ENCODE data around the gene CTNNB1.

Gene CTNNB1

DNA sequence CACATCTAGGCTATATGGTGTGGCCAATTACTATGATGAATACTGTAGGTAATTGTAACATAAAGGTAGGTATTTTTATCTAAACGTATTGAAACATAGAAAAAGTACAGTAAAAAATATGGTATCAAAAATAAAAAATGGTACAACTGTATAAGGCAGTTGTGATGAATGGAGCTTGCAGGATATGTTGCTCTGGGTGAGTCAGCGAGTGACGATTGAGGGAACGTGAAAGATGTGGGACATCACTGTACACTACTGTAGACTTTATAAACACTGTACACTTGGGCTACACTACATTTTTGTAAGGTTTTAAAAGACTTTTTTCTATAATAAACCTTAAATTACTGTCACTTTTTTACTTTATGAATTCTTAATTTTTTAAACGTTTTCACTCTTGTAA, 10.3 kb downstream of the CTNNB1 start:
- ATAC-seq, result no peak
- TF ChIP-seq PPARA (CRISPR knock-in tag; IDR thresholded peaks at IDR 0.05; ENCODE audit: borderline replicate concordance) (no peak), ZFP30 (CRISPR knock-in tag; IDR thresholded peaks at IDR 0.05) (no peak), CSRNP3 (CRISPR knock-in tag; IDR thresholded peaks at IDR 0.05) (no peak), ZFP3 (CRISPR knock-in tag; IDR thresholded peaks at IDR 0.05) (no peak), RARB (CRISPR knock-in tag; IDR thresholded peaks at IDR 0.05) (no peak), OSR1 (CRISPR knock-in tag; IDR thresholded peaks at IDR 0.05) (no peak), GLIS3 (CRISPR knock-in tag; IDR thresholded peaks at IDR 0.05) (no peak), TCF4 (CRISPR knock-in tag; IDR thresholded peaks at IDR 0.05; ENCODE audit: borderline replicate concordance) (no peak), PATZ1 (CRISPR knock-in tag; IDR thresholded peaks at IDR 0.05; ENCODE audit: borderline replicate concordance) (no peak), TSHZ2 (CRISPR knock-in tag; IDR thresholded peaks at IDR 0.05) (no peak), ISL1 (CRISPR knock-in tag; IDR thresholded peaks at IDR 0.05) (no peak), ZNF70 (CRISPR knock-in tag; IDR thresholded peaks at IDR 0.05) (no peak), CSDC2 (CRISPR knock-in tag; IDR thresholded peaks at IDR 0.05) (no peak), SNAI2 (CRISPR knock-in tag; IDR thresholded peaks at IDR 0.05) (no peak), ZNF565 (CRISPR knock-in tag; conservative IDR thresholded peaks at IDR 0.05; ENCODE audit: low read depth) (no peak), TOX (CRISPR knock-in tag; IDR thresholded peaks at IDR 0.05; ENCODE audit: borderline replicate concordance) (no peak), ZNF8 (CRISPR knock-in tag; IDR thresholded peaks at IDR 0.05) (no peak), CREB5 (CRISPR knock-in tag; IDR thresholded peaks at IDR 0.05; ENCODE audit: low read depth) (no peak), ZC3H10 (CRISPR knock-in tag; IDR thresholded peaks at IDR 0.05) (no peak)
- TF ChIP-seq, protein P1, sequence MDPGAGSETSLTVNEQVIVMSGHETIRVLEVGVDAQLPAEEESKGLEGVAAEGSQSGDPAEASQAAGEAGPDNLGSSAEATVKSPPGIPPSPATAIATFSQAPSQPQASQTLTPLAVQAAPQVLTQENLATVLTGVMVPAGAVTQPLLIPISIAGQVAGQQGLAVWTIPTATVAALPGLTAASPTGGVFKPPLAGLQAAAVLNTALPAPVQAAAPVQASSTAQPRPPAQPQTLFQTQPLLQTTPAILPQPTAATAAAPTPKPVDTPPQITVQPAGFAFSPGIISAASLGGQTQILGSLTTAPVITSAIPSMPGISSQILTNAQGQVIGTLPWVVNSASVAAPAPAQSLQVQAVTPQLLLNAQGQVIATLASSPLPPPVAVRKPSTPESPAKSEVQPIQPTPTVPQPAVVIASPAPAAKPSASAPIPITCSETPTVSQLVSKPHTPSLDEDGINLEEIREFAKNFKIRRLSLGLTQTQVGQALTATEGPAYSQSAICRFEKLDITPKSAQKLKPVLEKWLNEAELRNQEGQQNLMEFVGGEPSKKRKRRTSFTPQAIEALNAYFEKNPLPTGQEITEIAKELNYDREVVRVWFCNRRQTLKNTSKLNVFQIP (CRISPR knock-in tag; IDR thresholded peaks at IDR 0.05; ENCODE audit: borderline replicate concordance, low read depth), result no peak

- no peak for TF ChIP-seq ZNF8 (CRISPR knock-in tag; IDR thresholded peaks at IDR 0.05)
- no peak for TF ChIP-seq PPARA (CRISPR knock-in tag; IDR thresholded peaks at IDR 0.05; ENCODE audit: borderline replicate concordance)
- TF ChIP-seq ESRRG (CRISPR knock-in tag; IDR thresholded peaks at IDR 0.05), result no peak
- no peak for TF ChIP-seq PATZ1 (CRISPR knock-in tag; IDR thresholded peaks at IDR 0.05; ENCODE audit: borderline replicate concordance)
- no peak for TF ChIP-seq TCF4 (CRISPR knock-in tag; IDR thresholded peaks at IDR 0.05; ENCODE audit: borderline replicate concordance)
- TF ChIP-seq, protein P1 (CRISPR knock-in tag; IDR thresholded peaks at IDR 0.05; ENCODE audit: borderline replicate concordance, low read depth), result no peak
- TF ChIP-seq ZNF565 (CRISPR knock-in tag; conservative IDR thresholded peaks at IDR 0.05; ENCODE audit: low read depth), result no peak
- no peak for TF ChIP-seq CSDC2 (CRISPR knock-in tag; IDR thresholded peaks at IDR 0.05)
- TF ChIP-seq SNAI2 (CRISPR knock-in tag; IDR thresholded peaks at IDR 0.05), result no peak
- TF ChIP-seq CREB5 (CRISPR knock-in tag; IDR thresholded peaks at IDR 0.05; ENCODE audit: low read depth), result no peak
- no peak for TF ChIP-seq ISL1 (CRISPR knock-in tag; IDR thresholded peaks at IDR 0.05)
- no peak for TF ChIP-seq ZFP3 (CRISPR knock-in tag; IDR thresholded peaks at IDR 0.05)
- no peak for TF ChIP-seq BACH2 (CRISPR knock-in tag; IDR thresholded peaks at IDR 0.05; ENCODE audit: borderline replicate concordance)
- no peak for ATAC-seq
These were observed 11.7 kb downstream of the CTNNB1 start for GRCh38 chr3:41210966-41211365.

Measured in SK-N-SH treated with all-trans-retinoic acid at 6 μM for 48 hours (cell line).